Stimulated activated CD8-positive, alpha-beta memory T cell treated with anti-CD3 and anti-CD28 coated beads, Interleukin-7, amount 100 ng/mL, for 4 hours (primary cell): Measurements from ENCODE around the gene RRBP1.
"Not testable (repeated sequence)": the region's sequence is repeated elsewhere in the genome, so short reads cannot be mapped to it uniquely, and the experiment has no call there.

Experiments
- DNase-seq, 2 donors: peaks; one replicate each; pipeline ENCODE4 v3.0.0-alpha.2; 2020; ENCODE audit warnings: low read depth in 2 of 2

The RRBP1 gene

DNA sequence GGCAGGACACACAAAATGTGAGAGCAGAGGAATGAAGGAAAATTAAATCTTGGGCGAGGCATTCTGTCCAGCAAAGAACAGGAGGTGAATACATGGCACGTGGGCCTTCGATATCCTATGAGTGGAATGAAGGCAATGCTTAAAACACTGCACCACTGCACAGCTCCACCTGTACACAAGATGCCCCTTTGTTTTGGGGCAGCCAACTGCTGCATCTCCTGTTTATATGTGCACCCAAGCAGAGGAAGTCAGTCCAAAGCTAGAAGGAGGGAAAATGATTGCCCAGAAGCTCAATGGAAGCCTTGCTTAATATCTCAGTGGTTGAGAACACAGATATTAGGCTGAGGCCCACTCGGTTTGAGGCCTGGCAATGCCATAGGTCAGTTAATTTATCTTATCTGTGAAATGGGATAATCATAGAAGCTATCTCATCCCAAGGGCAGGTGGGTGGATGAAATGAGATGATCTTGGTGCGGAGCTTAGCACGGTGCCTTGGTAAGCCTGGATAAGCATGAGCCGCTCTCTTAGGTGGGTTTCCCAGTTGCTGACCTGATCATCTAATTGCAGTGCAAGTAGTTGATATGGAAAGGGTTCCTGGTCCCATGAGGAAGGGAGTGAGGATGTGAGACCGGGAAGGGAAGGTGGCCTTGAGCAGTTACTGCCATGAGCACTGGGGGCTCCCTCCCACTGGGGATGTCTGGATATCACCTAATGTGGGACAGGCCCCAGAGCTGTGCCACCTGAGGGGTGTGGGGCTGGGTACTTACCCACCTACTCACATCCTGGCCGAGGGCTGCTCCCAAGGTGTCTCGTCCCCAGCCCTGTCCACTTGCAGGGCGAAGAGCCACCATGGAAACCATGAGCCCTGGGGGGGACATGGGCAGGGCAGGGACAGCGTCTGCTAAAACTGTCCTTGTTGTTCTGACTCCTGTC, 27.6 kb upstream of the RRBP1 start:
- DNase-seq: no peak

DNA sequence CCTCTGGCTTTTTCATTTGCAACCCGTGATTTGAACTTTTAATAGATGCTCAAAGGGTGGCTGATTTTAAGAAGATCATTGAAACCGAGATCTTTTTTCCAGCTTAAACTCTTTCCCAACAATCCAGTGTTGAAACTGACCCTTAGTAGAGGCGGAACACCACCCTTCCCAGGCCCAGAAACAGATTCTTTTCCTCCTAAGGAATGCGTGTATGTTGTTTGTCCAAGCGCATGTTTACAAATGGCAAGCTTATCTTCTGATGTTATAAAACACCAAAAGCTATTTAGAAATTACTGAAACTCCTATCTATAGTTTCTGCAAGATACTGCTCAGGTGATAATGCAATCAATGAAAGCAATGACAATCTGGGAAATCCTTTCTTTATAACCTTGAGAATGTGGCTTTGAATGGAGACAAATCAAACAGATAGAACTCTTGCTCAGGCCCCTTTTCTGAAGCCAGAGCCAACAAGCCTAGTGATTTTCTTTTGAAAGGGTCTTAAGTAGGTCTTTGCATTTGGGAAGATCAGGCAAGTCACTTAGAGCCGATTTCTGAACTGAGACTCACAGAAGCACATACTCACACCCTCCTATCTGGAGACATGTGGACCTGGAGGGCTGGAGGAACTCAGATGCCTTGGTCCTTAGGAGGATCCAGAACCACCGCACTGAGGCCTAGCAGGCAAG, 26.8 kb upstream of the RRBP1 start:
- no peak for DNase-seq

DNA sequence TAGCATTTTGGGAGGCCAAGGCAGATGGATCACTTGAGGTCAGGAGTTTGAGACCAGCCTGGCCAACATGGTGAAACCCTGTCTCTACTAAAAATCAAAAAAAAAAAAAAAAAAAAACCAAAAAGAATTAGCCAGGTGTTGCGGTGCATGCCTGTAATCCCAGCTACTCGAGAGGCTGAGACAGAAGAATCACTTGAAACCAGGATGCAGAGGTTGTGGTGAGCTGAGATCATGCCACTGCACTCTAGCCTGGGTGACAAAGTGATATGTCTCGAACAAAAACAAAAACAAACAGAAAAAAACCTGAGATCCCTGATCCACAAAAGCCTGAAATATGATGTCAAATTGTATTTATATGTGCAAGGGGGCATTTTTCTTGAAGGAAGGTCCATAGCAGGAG, 25.9 kb upstream of the RRBP1 start:
- DNase-seq: not testable (repeated sequence)

DNA sequence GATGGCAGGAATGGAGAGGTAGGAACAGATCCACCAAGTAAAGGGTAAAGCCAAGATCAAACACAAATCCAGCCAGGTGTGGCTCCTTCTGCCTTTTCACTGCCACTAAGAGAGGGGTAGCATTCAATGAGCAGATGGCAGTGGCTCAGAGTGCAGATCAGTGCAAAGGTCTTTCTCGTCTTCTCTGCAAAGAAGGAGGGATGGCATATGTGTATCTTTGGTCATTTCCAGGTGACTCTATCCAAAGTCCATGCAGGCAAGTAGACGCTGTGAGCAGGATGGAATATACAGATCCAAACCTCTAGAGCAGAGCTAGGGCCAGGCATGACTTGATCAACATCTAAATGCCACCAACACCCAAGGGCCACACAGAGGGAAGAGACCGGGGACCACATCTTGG, 24.6 kb upstream of the RRBP1 start:
- DNase-seq: no peak

DNA sequence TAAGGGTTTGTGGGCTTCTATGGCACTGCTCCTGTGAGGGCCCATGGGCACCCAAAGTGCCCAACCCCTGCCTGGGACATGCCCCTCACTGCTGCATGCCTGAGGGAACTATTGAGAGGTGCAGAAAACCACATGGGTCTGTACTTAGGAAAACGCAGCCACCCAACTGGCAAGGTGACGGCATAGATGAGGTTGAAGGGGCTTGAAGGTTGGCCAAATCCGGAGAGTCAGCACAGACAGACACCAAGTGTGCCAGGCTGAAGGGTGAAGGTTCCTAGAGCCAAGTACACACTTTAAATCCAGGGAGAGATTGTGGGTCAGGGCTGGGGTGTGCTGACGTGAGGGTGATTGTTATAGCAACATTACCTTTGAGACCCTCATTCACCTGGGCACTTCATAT, 23.9 kb upstream of the RRBP1 start:
- DNase-seq: no peak

DNA sequence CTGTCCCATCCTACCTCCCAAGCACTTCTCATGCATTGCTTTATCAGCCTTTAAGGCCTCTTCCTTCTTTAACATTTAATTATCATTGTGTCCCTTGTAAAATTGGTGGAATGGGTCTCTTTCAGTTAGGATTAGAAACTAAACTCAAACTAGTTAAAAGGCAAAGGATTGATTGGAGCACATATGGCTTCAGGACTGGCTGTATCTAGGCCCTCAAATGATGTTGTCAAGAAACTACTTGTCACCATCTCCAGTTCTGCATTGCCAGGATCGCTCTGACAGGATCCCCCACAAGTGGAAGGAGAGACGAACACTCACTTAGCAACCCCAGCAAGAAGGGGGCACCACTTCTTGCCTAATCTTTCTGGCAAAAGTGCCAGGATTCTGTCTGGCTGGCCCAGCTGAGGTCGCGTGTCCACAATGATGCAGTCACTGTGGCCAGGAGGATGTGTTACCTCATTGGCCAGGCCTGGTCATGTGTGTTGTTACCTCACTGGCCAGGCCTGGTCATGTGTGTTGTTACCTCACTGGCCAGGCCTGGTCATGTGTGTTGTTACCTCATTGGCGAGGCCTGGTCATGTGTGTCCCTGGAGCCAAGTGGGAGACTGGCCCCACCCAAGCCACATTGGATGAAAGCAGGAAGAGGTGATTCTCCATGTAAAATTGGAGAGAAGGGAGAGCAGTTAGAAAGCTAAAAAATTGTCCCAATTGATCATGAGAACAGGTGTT, 22.7 kb upstream of the RRBP1 start:
- DNase-seq: no peak

DNA sequence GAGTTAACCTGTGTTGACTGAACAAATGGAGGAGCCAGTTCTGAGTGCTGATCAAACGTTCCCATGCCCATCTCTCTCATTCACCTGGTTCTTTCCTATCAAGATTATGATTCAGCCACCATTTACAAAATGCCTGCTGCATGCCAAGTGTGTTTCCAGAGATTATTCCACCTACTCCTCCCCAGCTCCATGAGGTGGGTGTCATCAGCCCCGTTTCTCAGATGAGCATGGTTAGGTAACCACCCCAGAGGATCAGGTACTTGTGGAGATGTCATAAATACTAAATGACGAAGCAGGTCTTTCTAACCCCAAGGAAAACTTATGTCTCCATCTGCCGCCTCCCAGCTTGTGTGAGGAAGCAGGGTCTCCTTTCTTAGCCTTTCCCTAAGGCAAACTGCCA, 19.8 kb upstream of the RRBP1 start:
- DNase-seq: no peak

DNA sequence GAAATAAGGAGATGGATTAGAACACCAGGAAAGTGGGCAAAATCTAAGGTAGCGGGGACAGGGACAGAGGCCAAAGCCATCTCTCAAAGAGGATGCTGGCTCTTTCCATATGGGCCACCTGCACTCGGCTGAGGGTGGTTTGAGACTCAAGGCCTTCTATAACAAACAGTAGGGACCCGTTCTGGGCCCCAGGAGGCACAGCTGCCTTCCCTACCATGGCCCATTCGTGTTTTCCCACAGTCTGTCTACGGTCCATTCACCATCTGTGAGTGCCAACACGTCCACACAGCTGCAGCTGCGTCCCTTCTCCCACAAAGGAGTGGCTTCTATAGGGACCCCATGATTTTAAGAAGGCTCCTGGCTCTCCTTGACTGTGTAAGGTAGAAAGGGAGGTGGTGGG, 18.6 kb upstream of the RRBP1 start:
- DNase-seq: no peak

DNA sequence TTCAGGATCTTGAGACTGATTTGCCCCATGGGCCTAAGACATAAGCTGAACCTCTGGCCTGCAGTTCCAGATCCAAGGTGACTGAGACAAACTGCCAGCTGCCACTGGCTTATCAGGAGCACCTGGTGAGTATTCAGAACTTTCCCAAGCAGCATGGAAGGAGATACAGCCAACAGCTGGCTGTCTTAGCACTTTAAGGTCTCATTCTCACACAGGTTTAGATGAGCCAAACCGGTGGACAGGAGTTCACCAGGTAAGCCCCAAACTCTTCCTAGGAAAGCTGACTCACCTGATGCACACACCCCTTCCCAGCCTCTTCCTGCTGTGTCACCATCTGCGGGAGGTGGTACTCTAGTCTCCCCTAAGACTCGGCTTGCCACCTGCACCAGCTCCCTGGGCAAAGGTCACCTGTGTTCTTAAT, 17.9 kb upstream of the RRBP1 start, which contains the start of gene BANF2:
BANF2 (plus strand) TSS at position 36 of the 421 bp plus-strand sequence. CDS start 25,060 bp downstream, outside the sequence.
- DNase-seq: no peak

DNA sequence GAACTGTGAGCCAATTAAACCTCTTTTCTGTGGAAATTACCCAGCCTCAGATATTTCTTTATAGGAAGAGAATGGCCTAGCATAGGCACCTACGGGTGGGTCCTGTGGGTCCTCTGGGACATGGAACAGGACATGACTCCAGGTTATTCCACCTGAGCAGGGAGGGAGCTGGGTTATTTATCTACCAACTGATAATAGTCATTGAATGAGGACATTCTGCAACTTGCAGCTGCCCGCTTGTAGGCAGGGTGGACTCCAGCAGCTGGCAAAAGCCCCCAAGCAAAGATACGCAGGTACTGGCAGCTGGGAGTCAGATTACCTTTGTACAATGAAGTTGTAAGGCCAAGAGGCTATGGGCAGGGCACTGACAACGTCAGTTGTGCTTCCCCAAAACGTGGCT, 16.3 kb upstream of the RRBP1 start:
- no peak for DNase-seq

DNA sequence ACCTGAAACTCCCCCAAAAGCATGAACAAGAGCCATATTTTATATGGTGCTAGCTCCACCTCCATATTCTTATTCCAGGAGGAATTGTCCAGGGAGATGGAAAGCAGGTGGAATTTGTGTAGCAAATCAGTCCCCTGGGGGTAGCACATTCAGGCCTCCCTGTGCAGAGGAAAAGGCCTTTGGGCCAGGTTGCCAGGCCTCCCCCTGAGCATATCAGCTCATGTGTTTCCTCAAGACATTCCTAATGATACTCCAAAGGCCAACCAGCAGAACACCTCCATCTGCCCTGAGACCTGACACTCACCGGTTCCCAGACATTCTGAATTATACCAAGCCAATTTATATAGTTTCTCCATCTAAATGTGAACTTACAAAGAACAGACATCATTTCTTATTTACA, 15.1 kb upstream of the RRBP1 start:
- DNase-seq: no peak

DNA sequence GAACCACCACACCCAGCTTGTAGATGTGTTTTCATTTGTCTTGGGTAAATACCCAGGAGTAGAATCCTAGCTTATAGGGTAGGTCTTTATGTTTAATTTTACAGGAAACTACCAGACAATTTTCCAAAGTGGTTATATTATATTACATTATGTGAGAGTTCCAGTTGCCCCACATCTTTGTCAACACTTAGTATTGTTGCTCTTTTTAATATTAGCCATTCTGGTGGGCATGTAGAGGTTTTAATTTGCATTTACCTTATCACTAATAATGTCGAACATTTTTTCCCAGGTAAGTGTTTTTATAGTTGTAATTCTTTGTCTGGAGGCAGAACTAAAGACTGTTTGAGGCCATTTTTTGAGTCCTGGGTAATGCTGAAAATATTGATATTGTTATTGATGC, 14.2 kb upstream of the RRBP1 start:
- DNase-seq: no peak

DNA sequence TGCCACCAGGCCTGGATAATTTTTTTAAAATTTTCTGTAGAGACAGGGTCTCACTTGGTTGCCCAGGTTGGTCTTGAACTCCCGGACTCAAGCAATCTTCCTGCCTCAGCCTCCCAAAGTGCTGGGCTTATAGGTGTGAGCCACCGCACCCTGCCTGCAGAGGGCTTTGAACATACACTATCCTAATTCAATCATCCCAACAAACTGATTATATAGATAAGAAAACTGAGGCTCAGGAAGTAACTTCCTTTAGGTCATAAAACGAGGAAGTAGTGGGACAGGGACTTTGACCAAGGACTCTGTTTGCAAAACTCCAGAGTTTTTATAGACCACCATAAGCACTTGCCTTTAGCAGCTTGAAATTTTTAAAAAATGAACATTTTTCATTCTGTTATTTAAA, 12.7 kb upstream of the RRBP1 start:
- DNase-seq: no peak

DNA sequence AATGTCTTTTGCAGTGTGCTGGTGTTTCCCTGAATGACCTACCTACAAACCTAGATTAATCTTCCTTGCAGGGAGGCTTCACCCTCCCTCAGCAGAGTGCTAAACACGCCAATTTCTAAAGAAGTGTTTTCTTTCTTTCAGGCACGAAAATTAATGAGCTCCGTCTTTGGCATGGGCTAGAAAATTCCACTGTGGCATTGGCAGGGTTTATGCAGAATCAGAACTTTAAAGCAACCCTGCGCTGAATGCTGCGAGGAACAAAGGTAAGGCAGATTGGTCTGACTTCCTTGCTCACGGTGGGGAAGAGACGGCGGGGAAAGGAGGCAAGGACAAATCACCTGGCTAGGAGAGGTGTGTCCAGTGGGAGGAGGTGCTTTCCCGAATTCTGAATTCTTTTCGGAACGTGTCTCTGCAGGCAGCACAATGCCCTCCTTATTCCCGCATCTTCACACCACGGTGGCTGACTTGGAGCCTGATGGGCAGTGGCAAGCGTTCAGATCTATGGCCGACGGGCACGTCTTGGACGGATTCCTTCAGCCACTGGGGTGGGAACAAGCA, 11.5 kb upstream of the RRBP1 start:
- no peak for DNase-seq

DNA sequence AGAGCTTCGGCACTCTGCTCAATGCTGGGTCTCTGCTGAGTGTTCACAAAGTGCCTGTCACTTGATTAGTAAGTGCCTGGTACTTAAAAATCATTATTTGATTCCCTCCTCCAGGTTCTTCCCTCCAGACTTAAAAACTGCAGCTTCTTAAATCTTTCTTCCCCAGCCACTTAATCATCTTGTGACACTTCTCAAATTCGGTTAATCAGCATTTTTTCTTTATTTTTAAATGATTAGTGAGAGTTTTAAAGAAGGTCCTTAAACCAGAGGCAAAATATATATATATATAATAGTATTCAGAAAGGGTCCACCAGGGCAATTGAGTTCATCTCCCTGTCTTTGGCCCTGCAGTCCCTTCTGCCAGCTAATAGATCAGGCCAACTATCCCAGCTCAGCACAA, 9.7 kb upstream of the RRBP1 start:
- DNase-seq: no peak

DNA sequence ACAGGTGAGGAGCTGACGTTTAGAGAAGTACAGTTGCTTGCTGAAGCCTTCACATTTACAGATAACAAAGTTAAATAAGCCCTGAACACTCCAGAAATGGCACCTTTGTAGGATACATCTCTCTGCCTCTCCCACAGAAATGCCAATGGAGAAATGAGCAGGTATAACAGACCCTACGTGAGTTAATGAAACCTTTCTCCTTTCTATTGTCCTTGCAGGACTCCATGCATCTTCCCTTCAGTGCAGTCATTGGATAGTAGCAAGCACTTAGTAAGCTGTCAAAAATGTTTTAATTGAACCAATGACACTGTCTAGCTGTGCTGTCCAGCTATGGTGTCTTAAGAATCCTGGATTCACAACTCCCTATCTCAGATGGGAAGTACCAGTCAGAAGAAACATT, 8.1 kb upstream of the RRBP1 start:
- no peak for DNase-seq

DNA sequence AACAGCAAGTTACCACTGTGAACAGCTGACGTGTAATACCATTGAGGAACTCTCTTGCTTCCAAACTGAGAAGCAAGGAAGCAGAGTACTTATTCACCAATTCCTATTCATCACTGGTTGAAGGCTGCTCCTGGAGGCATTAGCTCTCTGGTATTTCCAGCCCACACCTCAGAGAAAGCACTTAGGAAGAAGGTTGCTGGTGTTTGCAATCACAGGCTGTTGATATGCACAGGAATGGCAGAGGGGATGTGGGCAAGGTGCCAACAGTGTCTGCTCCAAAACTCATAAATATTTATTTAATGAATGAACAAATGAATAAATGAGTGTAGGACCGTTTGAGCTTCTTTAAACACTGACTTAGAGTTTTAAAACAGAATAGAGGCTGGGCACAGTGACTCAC, 6.9 kb upstream of the RRBP1 start:
- DNase-seq: no peak

DNA sequence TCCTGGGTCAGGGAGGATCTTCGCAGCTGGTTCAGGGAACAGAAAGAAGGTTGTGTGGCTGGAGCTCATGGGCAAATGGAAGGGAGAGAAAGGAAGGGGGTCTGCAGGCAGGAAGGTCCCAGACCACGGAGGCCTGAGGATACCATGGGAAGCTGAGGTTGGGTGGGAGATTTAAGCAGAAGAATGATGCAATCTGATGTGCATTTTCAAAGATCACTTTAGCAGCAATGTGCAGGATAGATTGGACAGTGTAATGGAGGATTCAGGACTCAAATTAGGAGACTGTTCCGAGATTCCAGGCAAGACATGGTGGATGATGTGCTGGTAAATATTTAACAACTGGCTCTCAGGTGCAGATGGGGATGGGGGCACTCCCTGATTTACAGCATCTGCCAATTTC, 5.8 kb upstream of the RRBP1 start:
- no peak for DNase-seq

DNA sequence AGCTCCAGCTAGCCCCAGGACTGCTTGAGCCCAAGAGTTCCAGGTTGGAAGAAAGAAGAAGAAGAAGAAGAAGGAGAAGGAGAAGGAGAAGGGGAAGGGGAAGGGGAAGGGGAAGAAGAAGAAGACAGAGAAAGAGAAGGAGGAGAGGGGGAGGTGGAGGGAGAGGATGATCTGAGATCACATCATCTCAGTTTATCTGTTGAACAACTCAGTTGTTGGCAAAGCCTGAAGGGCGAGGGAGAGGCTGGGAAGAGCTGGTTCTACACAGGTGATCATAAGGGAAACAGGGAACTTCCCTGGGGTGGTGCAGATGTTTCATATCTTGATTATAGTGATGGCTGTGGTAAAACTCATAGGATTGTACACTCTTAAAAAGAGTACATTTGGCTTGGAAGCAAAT, 3.1 kb upstream of the RRBP1 start:
- DNase-seq: no peak

DNA sequence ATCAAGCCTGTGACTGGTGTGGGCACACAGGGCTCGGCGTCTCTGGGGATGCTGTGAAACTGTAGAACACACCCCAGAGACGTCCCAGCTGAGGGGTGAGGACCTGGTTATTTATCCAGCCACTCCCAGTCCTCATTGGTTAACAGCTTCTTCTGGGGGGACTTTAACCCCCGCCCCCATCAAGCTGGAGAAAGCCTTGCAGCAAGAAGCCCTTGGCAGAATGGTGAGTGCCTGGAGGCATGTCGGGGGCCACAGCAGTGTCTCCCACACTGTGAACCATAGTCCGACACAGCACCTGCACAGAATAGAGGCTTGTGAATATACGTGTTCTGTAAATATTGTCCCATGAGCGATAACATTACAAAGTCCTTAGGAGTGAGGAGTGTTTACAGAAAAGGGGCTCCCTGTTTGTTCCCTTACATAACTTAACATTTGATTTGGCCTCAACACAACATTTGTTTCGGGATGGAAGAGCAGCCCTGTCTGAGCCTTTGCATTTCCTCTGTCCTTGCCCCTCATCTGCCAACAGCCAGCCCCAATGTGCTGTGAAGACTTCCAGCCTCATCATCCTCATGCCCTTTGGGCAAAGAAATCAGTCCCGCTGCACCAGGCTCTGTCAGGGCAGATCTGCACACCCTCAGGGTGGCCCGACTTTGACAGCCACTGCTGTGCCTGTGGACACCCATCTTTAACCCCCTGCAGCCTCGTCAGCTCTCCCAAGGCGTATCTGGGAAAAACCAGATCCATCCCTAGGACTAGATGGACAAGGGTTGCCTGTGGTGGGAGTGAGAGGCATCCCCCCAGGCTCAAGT, 2.2 kb upstream of the RRBP1 start:
- DNase-seq: no peak
